SK-N-SH (cell line): ENCODE data around the gene GSTT2.
"Not testable (repeated sequence)": the region's sequence is repeated elsewhere in the genome, so short reads cannot be mapped to it uniquely, and the experiment has no call there.

ENCODE experiments used
- ELF1 ChIP-seq: IDR thresholded peaks from 2 replicates; pipeline ENCODE4 v1.4.0; 2012
- EP300 ChIP-seq, 2 experiments: IDR thresholded peaks; 2 replicates each; pipeline versions ENCODE4 v1.4.0 to v1.6.1; 2012; ENCODE audit warnings: borderline replicate concordance in 1 of 2, low read depth in 1 of 2, low read length in 1 of 2
- FOXJ3 ChIP-seq: sonication (generic); formaldehyde crosslinking; IDR thresholded peaks from 2 replicates; pipeline ENCODE4 v1.5.1; 2020; ENCODE audit warnings: mild to moderate bottlenecking, missing genetic modification reagents
- GABPA ChIP-seq: IDR thresholded peaks from 2 replicates; pipeline ENCODE4 v1.4.0; 2012; ENCODE audit warnings: low read depth, mild to moderate bottlenecking
- POLR2AphosphoS5 ChIP-seq: IDR thresholded peaks from 2 replicates; pipeline ENCODE4 v1.6.1; 2012; ENCODE audit warnings: low read depth, low read length
- RXRA ChIP-seq: IDR thresholded peaks from 2 replicates; pipeline ENCODE4 v1.4.0; 2012; ENCODE audit warnings: low read depth, mild to moderate bottlenecking, borderline replicate concordance
- SIN3A ChIP-seq: IDR thresholded peaks from 2 replicates; pipeline ENCODE4 v1.6.1; 2012; ENCODE audit warnings: low read depth, mild to moderate bottlenecking, low read length, moderate library complexity, borderline replicate concordance
- TAF1 ChIP-seq: IDR thresholded peaks from 2 replicates; pipeline ENCODE4 v1.6.1; 2012; ENCODE audit warnings: low read depth, mild to moderate bottlenecking, low read length, moderate library complexity, borderline replicate concordance
- TF ChIP-seq, protein P1 (sequence below): fragments of 200-600 bp; sonication (generic); IDR thresholded peaks from 2 replicates; pipeline ENCODE4 v1.6.1; 2017; ENCODE audit warnings: antibody characterized with exemption, mild to moderate bottlenecking, moderate library complexity
- TF ChIP-seq, protein P2 (sequence below): fragments of 150-350 bp; IDR thresholded peaks from 2 replicates; pipeline ENCODE4 v1.6.1; 2017; ENCODE audit warnings: antibody characterized with exemption, low read length, low read depth, borderline replicate concordance

DNA sequence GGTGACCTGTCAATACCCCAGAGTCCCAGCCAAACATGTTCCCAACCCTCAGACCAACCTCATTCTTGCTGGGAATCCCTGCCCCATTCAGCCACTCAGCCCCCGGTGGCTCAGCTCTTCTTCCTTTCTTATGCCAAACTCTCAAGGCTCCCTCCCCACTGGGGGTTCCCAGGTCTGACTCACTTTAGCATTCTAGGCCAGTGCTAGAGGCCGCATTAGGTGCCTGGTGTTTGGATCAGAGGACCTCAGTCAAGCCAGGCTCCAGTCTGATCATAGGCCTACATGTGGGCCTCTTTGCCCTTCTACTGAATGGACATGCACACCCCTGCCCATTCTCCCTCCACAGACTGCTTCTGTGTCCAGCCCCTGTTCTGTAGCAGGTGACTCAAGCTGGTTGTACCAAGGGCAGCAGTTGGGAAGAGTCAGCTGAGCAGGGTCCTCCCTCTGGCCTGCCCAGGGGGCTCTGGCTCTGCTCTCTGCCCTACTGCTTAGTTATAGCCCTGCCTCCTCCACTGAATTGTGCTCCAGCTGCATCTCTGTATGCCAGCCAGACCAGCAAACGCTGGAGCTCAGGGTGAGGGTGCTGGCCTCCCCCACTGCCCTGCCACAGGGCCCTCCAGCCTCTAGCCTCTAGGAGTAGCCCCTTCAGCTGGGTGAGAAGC is 9.8 kb downstream of the GSTT2 start:
- TF ChIP-seq, protein P1, sequence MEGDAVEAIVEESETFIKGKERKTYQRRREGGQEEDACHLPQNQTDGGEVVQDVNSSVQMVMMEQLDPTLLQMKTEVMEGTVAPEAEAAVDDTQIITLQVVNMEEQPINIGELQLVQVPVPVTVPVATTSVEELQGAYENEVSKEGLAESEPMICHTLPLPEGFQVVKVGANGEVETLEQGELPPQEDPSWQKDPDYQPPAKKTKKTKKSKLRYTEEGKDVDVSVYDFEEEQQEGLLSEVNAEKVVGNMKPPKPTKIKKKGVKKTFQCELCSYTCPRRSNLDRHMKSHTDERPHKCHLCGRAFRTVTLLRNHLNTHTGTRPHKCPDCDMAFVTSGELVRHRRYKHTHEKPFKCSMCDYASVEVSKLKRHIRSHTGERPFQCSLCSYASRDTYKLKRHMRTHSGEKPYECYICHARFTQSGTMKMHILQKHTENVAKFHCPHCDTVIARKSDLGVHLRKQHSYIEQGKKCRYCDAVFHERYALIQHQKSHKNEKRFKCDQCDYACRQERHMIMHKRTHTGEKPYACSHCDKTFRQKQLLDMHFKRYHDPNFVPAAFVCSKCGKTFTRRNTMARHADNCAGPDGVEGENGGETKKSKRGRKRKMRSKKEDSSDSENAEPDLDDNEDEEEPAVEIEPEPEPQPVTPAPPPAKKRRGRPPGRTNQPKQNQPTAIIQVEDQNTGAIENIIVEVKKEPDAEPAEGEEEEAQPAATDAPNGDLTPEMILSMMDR: not testable (repeated sequence)
- TF ChIP-seq, protein P2, sequence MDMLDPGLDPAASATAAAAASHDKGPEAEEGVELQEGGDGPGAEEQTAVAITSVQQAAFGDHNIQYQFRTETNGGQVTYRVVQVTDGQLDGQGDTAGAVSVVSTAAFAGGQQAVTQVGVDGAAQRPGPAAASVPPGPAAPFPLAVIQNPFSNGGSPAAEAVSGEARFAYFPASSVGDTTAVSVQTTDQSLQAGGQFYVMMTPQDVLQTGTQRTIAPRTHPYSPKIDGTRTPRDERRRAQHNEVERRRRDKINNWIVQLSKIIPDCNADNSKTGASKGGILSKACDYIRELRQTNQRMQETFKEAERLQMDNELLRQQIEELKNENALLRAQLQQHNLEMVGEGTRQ: not testable (repeated sequence)
- not testable (repeated sequence) for TF ChIP-seq GABPA; SIN3A; EP300 (IDR thresholded peaks at IDR 0.05; ENCODE audit: borderline replicate concordance in 1 of 2, low read depth in 1 of 2, low read length in 1 of 2); ELF1; RXRA; FOXJ3 (CRISPR knock-in tag); POLR2AphosphoS5; TAF1
